Hepatocyte (in vitro differentiated cells): ENCODE results near the gene PITPNB. TPM values are rescaled to one million over a fixed set of nuclear protein-coding genes. Genes with fewer than 3 reads are reported as not detected.

Source experiments
- DNase-seq: peaks from one replicate; pipeline ENCODE4 v3.0.0-alpha.2; 2016; ENCODE audit warnings: low spot score
- H2AFZ ChIP-seq: fragments of 200-600 bp; sonication (generic); 2 replicates; pipeline ENCODE4 v1.6.0; 2016; ENCODE audit warnings: antibody characterized with exemption, mild to moderate bottlenecking
- H3K27ac ChIP-seq: fragments of 200-600 bp; sonication (generic); 2 replicates; pipeline ENCODE4 v1.5.1; 2016; ENCODE audit warnings: mild to moderate bottlenecking
- H3K27me3 ChIP-seq: fragments of 200-600 bp; sonication (generic); 2 replicates; pipeline ENCODE4 v1.6.1; 2016
- H3K36me3 ChIP-seq: fragments of 200-600 bp; sonication (generic); replicated peaks from 2 replicates; pipeline ENCODE4 v1.5.1; 2016; ENCODE audit warnings: low read depth; ENCODE audit not compliant: insufficient read depth
- H3K4me1 ChIP-seq: fragments of 200-600 bp; sonication (generic); 2 replicates; pipeline ENCODE4 v1.5.1; 2016; ENCODE audit warnings: mild to moderate bottlenecking, moderate library complexity; ENCODE audit not compliant: insufficient read depth
- H3K4me2 ChIP-seq: fragments of 200-600 bp; sonication (generic); 2 replicates; pipeline ENCODE4 v1.6.0; 2016
- H3K4me3 ChIP-seq: fragments of 200-600 bp; sonication (generic); 2 replicates; pipeline ENCODE4 v1.5.1; 2016; ENCODE audit warnings: mild to moderate bottlenecking
- H3K79me2 ChIP-seq: fragments of 200-600 bp; sonication (generic); 2 replicates; pipeline ENCODE4 v1.6.0; 2017; ENCODE audit warnings: mild to moderate bottlenecking
- H3K9me2 ChIP-seq: fragments of 200-600 bp; sonication (generic); replicated peaks from 2 replicates; pipeline ENCODE4 v1.6.0; 2017; ENCODE audit warnings: mild to moderate bottlenecking; ENCODE audit not compliant: insufficient read depth
- H3K9me3 ChIP-seq: fragments of 200-600 bp; sonication (generic); 2 replicates; pipeline ENCODE4 v1.5.1; 2016; ENCODE audit warnings: low read depth, mild to moderate bottlenecking
- H4K20me1 ChIP-seq: fragments of 200-600 bp; sonication (generic); 2 replicates; pipeline ENCODE4 v1.6.0; 2016; ENCODE audit warnings: mild to moderate bottlenecking; ENCODE audit not compliant: insufficient read depth, poor library complexity, severe bottlenecking
- EZH2 ChIP-seq: fragments of 200-600 bp; sonication (generic); IDR thresholded peaks from 2 replicates; pipeline ENCODE4 v1.6.1; 2016; ENCODE audit warnings: antibody characterized with exemption, mild to moderate bottlenecking, borderline replicate concordance
- EZH2phosphoT487 ChIP-seq: fragments of 200-600 bp; sonication (generic); IDR thresholded peaks from one replicate; pipeline ENCODE4 v1.6.1; 2018; ENCODE audit warnings: antibody characterized with exemption, mild to moderate bottlenecking, low read depth, moderate library complexity; ENCODE audit not compliant: unreplicated experiment, severe bottlenecking
- WGBS: methylation state at CpG from one replicate; pipeline ENCODE4 v1.1.6; 2016; ENCODE audit warnings: low lambda C conversion rate; ENCODE audit errors: missing lambda C conversion rate; 5-methylcytosine and 5-hydroxymethylcytosine counted together
- polyA plus RNA-seq: library from polyadenylated mRNA; unstranded; fragments of >200 nt; fragmentation: Nextera tagmentation; extraction: Ambion mirVana; gene quantifications from 2 replicates; pipeline ENCODE4 v1.2.1, GENCODE V29; 2016
- total RNA-seq: library from RNA; depleted of rRNA; stranded (reverse); fragments of >200 nt; gene quantifications from 2 replicates; pipeline ENCODE4 v1.2.3, GENCODE V29; 2014
- TF ChIP-seq, protein P1 (sequence below): fragments of 200-600 bp; sonication (generic); IDR thresholded peaks from 2 replicates; pipeline ENCODE4 v1.5.1; 2016; ENCODE audit warnings: antibody characterized with exemption, mild to moderate bottlenecking; ENCODE audit not compliant: poor library complexity

PITPNB gene
- total and polyA plus RNA-seq, 2 experiments from 2014 or later, result 38.7 to 49.3 TPM

DNA sequence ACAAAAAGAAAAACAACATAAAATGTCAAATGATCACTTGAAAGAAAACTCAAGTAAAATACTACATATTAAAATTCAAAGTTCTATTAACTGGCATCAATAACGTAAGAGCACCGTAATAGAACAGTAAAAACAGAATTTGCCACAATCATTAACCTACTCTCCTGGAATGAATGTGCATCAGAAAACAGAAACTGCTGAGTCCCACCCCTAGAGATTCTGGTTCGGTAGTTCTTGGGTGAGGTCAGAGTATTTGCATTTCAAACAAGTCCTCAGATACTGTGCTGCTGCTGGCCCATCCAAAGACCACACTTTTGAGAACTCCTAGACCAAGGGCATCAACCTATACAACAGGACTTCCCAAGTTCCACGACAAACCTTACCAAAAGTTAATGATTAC is 23.5 kb downstream of the PITPNB start:
- H3K36me3 ChIP-seq, result no peaks in the 10 kb centered on the region
- no peaks in the 10 kb centered on the region for H3K27me3 ChIP-seq
- no peaks in the 10 kb centered on the region for H3K4me1 ChIP-seq
- TF ChIP-seq, protein P1, sequence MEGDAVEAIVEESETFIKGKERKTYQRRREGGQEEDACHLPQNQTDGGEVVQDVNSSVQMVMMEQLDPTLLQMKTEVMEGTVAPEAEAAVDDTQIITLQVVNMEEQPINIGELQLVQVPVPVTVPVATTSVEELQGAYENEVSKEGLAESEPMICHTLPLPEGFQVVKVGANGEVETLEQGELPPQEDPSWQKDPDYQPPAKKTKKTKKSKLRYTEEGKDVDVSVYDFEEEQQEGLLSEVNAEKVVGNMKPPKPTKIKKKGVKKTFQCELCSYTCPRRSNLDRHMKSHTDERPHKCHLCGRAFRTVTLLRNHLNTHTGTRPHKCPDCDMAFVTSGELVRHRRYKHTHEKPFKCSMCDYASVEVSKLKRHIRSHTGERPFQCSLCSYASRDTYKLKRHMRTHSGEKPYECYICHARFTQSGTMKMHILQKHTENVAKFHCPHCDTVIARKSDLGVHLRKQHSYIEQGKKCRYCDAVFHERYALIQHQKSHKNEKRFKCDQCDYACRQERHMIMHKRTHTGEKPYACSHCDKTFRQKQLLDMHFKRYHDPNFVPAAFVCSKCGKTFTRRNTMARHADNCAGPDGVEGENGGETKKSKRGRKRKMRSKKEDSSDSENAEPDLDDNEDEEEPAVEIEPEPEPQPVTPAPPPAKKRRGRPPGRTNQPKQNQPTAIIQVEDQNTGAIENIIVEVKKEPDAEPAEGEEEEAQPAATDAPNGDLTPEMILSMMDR, result no peak
- no peak for TF ChIP-seq EZH2phosphoT487
- no peak for TF ChIP-seq EZH2
- no peak overlapping the region for H3K4me2 ChIP-seq
- WGBS, result 64% methylated on average over 4 of the region's 4 CpGs
- peaks cover 21% of the 10 kb centered on the region for H3K79me2 ChIP-seq
- peak overlapping the region; percentile 21 for H3K27ac ChIP-seq
- no peaks in the 10 kb centered on the region for H3K9me2 ChIP-seq
- H2AFZ ChIP-seq, result no peak overlapping the region
- no peak for DNase-seq
- H3K4me3 ChIP-seq, result no peak overlapping the region
- no peaks in the 10 kb centered on the region for H3K9me3 ChIP-seq
- no peaks in the 10 kb centered on the region for H4K20me1 ChIP-seq

DNA sequence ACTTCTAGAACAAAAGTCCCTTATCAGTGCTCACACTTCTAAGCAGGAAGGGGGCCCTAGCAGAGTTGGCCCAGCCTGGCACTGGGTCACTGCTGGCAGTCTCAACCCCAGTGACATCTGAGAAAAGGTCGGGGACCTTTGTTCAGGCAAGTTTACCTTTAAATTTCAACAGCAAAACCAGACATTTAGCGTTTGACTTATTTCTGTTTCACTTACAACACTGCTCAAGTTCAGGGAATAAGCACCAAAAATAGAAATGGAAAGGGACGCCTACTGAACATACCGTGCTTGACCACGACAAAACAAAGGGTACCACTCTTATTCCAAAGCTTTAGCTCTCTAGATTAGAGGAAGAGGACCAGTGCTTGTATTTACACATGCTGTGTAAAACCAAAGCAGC is 26.2 kb downstream of the PITPNB start:
- Histone ChIP-seq H3K9me3 (no peaks in the 10 kb centered on the region), H3K4me1 (no peaks in the 10 kb centered on the region), H3K4me3 (no peak overlapping the region), H3K4me2 (no peak overlapping the region), H3K27me3 (no peaks in the 10 kb centered on the region), H2AFZ (no peak overlapping the region), H3K27ac (no peak overlapping the region), H4K20me1 (no peaks in the 10 kb centered on the region), H3K36me3 (no peaks in the 10 kb centered on the region), H3K9me2 (no peaks in the 10 kb centered on the region), H3K79me2 (peaks cover 6% of the 10 kb centered on the region)
- no peak for DNase-seq
- WGBS, result 75% methylated on average over 5 of the region's 5 CpGs
- TF ChIP-seq, protein P1, result no peak
- TF ChIP-seq EZH2phosphoT487 (no peak), EZH2 (no peak)

GRCh38 chr22:27892064-27892463 is 27.0 kb downstream of the PITPNB start:
- Histone ChIP-seq H3K9me3 (no peaks in the 10 kb centered on the region), H3K36me3 (no peaks in the 10 kb centered on the region), H3K79me2 (peaks cover 3% of the 10 kb centered on the region), H3K4me3 (no peak overlapping the region), H3K27ac (no peak overlapping the region), H3K27me3 (no peaks in the 10 kb centered on the region), H4K20me1 (no peaks in the 10 kb centered on the region), H3K4me2 (no peak overlapping the region), H2AFZ (no peak overlapping the region), H3K9me2 (no peaks in the 10 kb centered on the region), H3K4me1 (no peaks in the 10 kb centered on the region)
- TF ChIP-seq, protein P1, result no peak
- TF ChIP-seq EZH2 (no peak), EZH2phosphoT487 (no peak)
- WGBS, result 73% methylated on average over 4 of the region's 4 CpGs
- DNase-seq, result no peak

- peaks cover 4% of the 10 kb centered on the region for H3K4me1 ChIP-seq
Measured at GRCh38 chr22:27888310-27888709, 30.7 kb downstream of the PITPNB start.

More at GRCh38 chr22:27888310-27888709, 30.7 kb downstream of the PITPNB start:
- H2AFZ ChIP-seq, result no peak overlapping the region
- TF ChIP-seq EZH2phosphoT487 (no peak), EZH2 (no peak)
- TF ChIP-seq, protein P1, result no peak
- no peak overlapping the region for H3K4me2 ChIP-seq
- no peak overlapping the region for H3K4me3 ChIP-seq
- no peak overlapping the region for H3K27ac ChIP-seq
- H3K9me2 ChIP-seq, result no peaks in the 10 kb centered on the region
- no peaks in the 10 kb centered on the region for H3K9me3 ChIP-seq
- no peaks in the 10 kb centered on the region for H4K20me1 ChIP-seq
- H3K79me2 ChIP-seq, result peaks cover 5% of the 10 kb centered on the region
- no peaks in the 10 kb centered on the region for H3K36me3 ChIP-seq
- WGBS, result 97% methylated on average over 1 of the region's 1 CpG
- H3K27me3 ChIP-seq, result no peaks in the 10 kb centered on the region
- no peak for DNase-seq
